CD4-positive, alpha-beta T cell (primary cell): Measurements from ENCODE around the gene GAS6. TPM values are rescaled to one million over a fixed set of nuclear protein-coding genes. Genes with fewer than 3 reads are reported as not detected.

Experiments
- ATAC-seq: fragments of 200-7000 bp; cut with Tn5 transposase; one replicate; pipeline ENCODE4 v1.10.0; 2022; ENCODE audit warnings: mild to moderate bottlenecking; ENCODE audit not compliant: poor library complexity
- CTCF ChIA-PET: fragments of 350-600 bp; sonication (Branson Sonifier 250); formaldehyde crosslinking; loops from one replicate; lab custom pipeline; 2021; ENCODE audit warnings: antibody characterized with exemption, inconsistent platforms; lab: Charles Lee
- POLR2A ChIA-PET: fragments of 350-600 bp; sonication (Branson Sonifier 250); formaldehyde crosslinking; loops from one replicate; lab custom pipeline; 2021; ENCODE audit warnings: antibody characterized with exemption, inconsistent platforms; lab: Charles Lee
- DNase-seq, 14 experiments: peaks; one replicate each; pipeline ENCODE4 v3.0.0-alpha.2; 2013 to 2020; ENCODE audit warnings: mixed read lengths in 2 of 14
- H3K27ac ChIP-seq, 2 donors: one replicate each; pipeline versions ENCODE4 v1.5.1 to v1.7.0; 2013; ENCODE audit warnings: low read length in 2 of 2, low read depth in 1 of 2, mild to moderate bottlenecking in 1 of 2
- H3K27me3 ChIP-seq, 2 experiments: 1 replicate in 1 of 2; 2 replicates in 1 of 2; pipeline versions ENCODE4 v1.6.1 to v1.7.0; 2013; ENCODE audit warnings: low read length in 2 of 2, control low read depth in 1 of 2, mild to moderate bottlenecking in 1 of 2, moderate library complexity in 1 of 2; ENCODE audit not compliant: insufficient read depth in 2 of 2, control insufficient read depth in 1 of 2
- H3K36me3 ChIP-seq: one replicate; pipeline ENCODE4 v1.6.1; 2013; ENCODE audit warnings: low read length, control low read depth; ENCODE audit not compliant: insufficient read depth
- H3K4me1 ChIP-seq: one replicate; pipeline ENCODE4 v1.6.1; 2013; ENCODE audit warnings: low read length, control low read depth; ENCODE audit not compliant: insufficient read depth
- H3K4me3 ChIP-seq: one replicate; pipeline ENCODE4 v1.5.1; 2013; ENCODE audit warnings: mild to moderate bottlenecking, low read length, moderate library complexity
- H3K9me3 ChIP-seq, 2 experiments: 1 replicate in 1 of 2; 2 replicates in 1 of 2; pipeline versions ENCODE4 v1.6.1 to v1.7.0; 2013; ENCODE audit warnings: low read length in 2 of 2, mild to moderate bottlenecking in 2 of 2, control low read depth in 1 of 2, moderate library complexity in 1 of 2; ENCODE audit not compliant: control insufficient read depth in 1 of 2, insufficient read depth in 1 of 2
- H3K27ac Mint-ChIP-seq: one replicate; pipeline ENCODE4 v1.8.0; 2020; ENCODE audit warnings: mixed read lengths
- H3K27me3 Mint-ChIP-seq: one replicate; pipeline ENCODE4 v1.8.0; 2021; ENCODE audit warnings: mixed read lengths
- H3K36me3 Mint-ChIP-seq: one replicate; pipeline ENCODE4 v1.8.0; 2021; ENCODE audit warnings: low read depth, mixed read lengths
- H3K4me1 Mint-ChIP-seq: one replicate; pipeline ENCODE4 v1.8.0; 2021; ENCODE audit warnings: low read depth, mixed read lengths
- H3K4me3 Mint-ChIP-seq: one replicate; pipeline ENCODE4 v1.8.0; 2020; ENCODE audit warnings: mild to moderate bottlenecking, mixed read lengths
- H3K9me3 Mint-ChIP-seq: one replicate; pipeline ENCODE4 v1.8.0; 2020; ENCODE audit warnings: mixed read lengths
- intact Hi-C, 2 experiments: fragments of 100-400 bp; cut with DNase I in 1 of 2; cut with micrococcal nuclease in 1 of 2; formaldehyde crosslinking; loops; one replicate each; pipeline versions ENCODE4 v1.15.1 to v1.9.0; 2023 to 2025; cut with DNase I, micrococcal nuclease
- total RNA-seq, 174 experiments: library from RNA in 2 of 174; stranded (reverse) in 2 of 174; gene quantifications; one replicate each; pipeline ENCODE4 v1.2.3 and lab custom pipeline; 2021 to 2026
- TF ChIP-seq, protein P1 (sequence below): fragments of 200-600 bp; IDR thresholded peaks from one replicate; pipeline ENCODE4 v1.8.0; 2022; ENCODE audit warnings: antibody characterized with exemption, mild to moderate bottlenecking

GAS6 gene
- total RNA-seq, 2 experiments from 2014 or later = 0.52 to 1.0 TPM

DNA sequence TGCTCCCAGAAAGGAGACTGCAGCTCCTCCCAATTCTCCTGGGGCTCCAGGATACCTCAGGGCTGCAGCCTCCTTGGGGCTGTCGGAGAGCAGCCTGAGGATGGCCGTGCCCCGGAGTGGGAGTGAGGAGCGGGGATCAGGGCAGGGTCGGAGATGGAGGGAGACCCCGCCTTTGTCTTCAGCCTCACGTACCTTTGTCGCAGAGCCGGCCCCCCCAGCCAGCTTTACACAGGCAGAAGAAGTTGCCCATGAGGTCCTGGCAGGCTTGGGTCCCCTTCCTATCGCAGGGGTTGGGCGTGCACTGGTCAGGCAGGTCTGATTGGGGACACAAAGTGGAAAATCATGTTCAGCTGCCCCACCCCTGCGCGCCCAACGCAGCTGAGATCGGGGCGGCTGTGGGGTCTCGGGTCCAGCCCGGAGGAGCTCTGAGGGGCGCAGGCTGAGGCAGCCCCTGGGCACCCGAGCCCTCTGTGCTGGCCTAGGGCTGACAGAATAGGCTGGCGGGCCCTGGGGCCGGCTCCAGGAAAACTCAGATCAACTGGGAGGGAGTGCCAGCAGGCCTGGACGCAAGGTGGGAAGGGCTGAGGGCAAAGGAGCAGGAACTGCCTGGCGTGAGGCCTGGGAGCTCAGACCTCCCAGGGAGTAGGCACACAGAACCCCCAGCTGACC lies 24.2 kb downstream of the GAS6 start:
- Mint-ChIP-seq H3K27ac (no peak overlapping the region), H3K27me3 (no peaks in the 10 kb centered on the region), H3K9me3 (no peaks in the 10 kb centered on the region), H3K36me3 (no peaks in the 10 kb centered on the region), H3K4me3 (no peak overlapping the region), H3K4me1 (peaks cover 17% of the 10 kb centered on the region)
- Histone ChIP-seq H3K4me3 (no peak overlapping the region), H3K4me1 (peaks cover 36% of the 10 kb centered on the region), H3K9me3 (peaks cover 0 to 30% of the 10 kb centered on the region in 2 experiments), H3K36me3 (peaks cover 2% of the 10 kb centered on the region), H3K27me3 (no peaks in the 10 kb centered on the region), H3K27ac (no peak overlapping the region)
- TF ChIP-seq, protein P1, sequence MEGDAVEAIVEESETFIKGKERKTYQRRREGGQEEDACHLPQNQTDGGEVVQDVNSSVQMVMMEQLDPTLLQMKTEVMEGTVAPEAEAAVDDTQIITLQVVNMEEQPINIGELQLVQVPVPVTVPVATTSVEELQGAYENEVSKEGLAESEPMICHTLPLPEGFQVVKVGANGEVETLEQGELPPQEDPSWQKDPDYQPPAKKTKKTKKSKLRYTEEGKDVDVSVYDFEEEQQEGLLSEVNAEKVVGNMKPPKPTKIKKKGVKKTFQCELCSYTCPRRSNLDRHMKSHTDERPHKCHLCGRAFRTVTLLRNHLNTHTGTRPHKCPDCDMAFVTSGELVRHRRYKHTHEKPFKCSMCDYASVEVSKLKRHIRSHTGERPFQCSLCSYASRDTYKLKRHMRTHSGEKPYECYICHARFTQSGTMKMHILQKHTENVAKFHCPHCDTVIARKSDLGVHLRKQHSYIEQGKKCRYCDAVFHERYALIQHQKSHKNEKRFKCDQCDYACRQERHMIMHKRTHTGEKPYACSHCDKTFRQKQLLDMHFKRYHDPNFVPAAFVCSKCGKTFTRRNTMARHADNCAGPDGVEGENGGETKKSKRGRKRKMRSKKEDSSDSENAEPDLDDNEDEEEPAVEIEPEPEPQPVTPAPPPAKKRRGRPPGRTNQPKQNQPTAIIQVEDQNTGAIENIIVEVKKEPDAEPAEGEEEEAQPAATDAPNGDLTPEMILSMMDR = no peak
- ChIA-PET CTCF (no interaction called here), POLR2A (no interaction called here)
- ATAC-seq = no peak
- intact Hi-C loops = no loop called here
- no peak for DNase-seq

DNA sequence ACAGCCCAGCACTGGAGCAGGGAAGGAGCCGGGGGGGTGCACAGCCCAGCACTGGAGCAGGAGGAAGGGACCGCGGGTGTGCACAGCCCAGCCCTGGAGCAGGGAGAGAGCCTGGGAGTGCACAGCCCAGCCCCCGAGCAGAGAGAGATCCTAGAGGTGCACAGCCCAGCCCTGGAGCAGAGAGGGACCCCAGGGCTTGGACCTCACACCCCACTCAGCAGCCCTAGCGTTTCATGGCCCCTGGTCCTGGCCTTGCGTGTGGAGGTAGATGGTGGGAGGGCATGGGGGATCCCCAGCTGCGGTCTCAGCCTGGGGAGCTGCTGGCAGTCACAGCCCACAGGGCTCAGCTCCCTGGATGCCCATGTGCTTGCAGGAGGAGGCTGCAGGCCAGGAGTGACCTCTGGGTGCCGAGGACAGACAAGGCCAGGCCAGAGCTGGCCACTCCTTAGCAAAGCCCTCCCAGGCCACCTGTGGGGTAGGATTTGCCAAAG lies 25.1 kb downstream of the GAS6 start:
- Mint-ChIP-seq H3K27me3 (no peaks in the 10 kb centered on the region), H3K4me3 (no peak overlapping the region), H3K27ac (no peak overlapping the region), H3K4me1 (peaks cover 17% of the 10 kb centered on the region), H3K9me3 (no peaks in the 10 kb centered on the region), H3K36me3 (no peaks in the 10 kb centered on the region)
- H3K27me3 ChIP-seq = no peaks in the 10 kb centered on the region
- peaks cover 30% of the 10 kb centered on the region for H3K4me1 ChIP-seq
- ATAC-seq = no peak
- CTCF ChIA-PET = no interaction called here
- DNase-seq = no peak
- no peak overlapping the region for H3K4me3 ChIP-seq
- POLR2A ChIA-PET = no interaction called here
- TF ChIP-seq, protein P1 = no peak
- no peak overlapping the region for H3K27ac ChIP-seq
- H3K36me3 ChIP-seq = peaks cover 2% of the 10 kb centered on the region
- intact Hi-C loops = no loop called here
- peaks cover 0 to 34% of the 10 kb centered on the region in 2 experiments for H3K9me3 ChIP-seq

- H3K4me1 Mint-ChIP-seq = peaks cover 17% of the 10 kb centered on the region
- no peak overlapping the region for H3K27ac Mint-ChIP-seq
- H3K27me3 Mint-ChIP-seq = no peaks in the 10 kb centered on the region
- H3K36me3 ChIP-seq = peaks cover 2% of the 10 kb centered on the region
- H3K36me3 Mint-ChIP-seq = no peaks in the 10 kb centered on the region
- CTCF ChIA-PET = no interaction called here
- peaks cover 0 to 30% of the 10 kb centered on the region in 2 experiments for H3K9me3 ChIP-seq
- H3K27ac ChIP-seq = no peak overlapping the region
- POLR2A ChIA-PET = no interaction called here
- H3K27me3 ChIP-seq = no peaks in the 10 kb centered on the region
- no peak overlapping the region for H3K4me3 ChIP-seq
- DNase-seq = no peak
- no peak for ATAC-seq
- intact Hi-C loops = no loop called here
- peaks cover 23% of the 10 kb centered on the region for H3K4me1 ChIP-seq
- no peaks in the 10 kb centered on the region for H3K9me3 Mint-ChIP-seq
- no peak overlapping the region for H3K4me3 Mint-ChIP-seq
- TF ChIP-seq, protein P1 = no peak
Measured at GRCh38 chr13:113837560-113838355, 26.1 kb downstream of the GAS6 start.
